GM23338 (cell line): ENCODE measurements around the gene NF1. TPM values are rescaled to one million over a fixed set of nuclear protein-coding genes. Genes with fewer than 3 reads are reported as not detected.

Source experiments
- ATAC-seq: fragments of 200-7000 bp; cut with Tn5 transposase; 3 replicates; pipeline ENCODE4 v1.9.1; 2020
- DNase-seq: peaks from one replicate; pipeline ENCODE4 v3.0.0-alpha.2; 2015; ENCODE audit warnings: low spot score
- H2AFZ ChIP-seq: fragments of 200-600 bp; sonication (generic); 2 replicates; pipeline ENCODE4 v1.8.0; 2016; ENCODE audit warnings: antibody characterized with exemption, mild to moderate bottlenecking, moderate library complexity
- H3F3A ChIP-seq: fragments of 200-600 bp; sonication (generic); replicated peaks from 2 replicates; pipeline ENCODE4 v1.8.0; 2017; ENCODE audit warnings: antibody characterized with exemption, mixed run types, low read depth
- H3K27ac ChIP-seq: fragments of 200-600 bp; sonication (generic); 2 replicates; pipeline ENCODE4 v1.6.1; 2016; ENCODE audit warnings: low read depth
- H3K27me3 ChIP-seq: fragments of 200-600 bp; sonication (generic); 2 replicates; pipeline ENCODE4 v1.8.0; 2016; ENCODE audit warnings: mild to moderate bottlenecking, mixed run types, moderate library complexity; ENCODE audit not compliant: insufficient read depth
- H3K36me3 ChIP-seq: fragments of 200-600 bp; sonication (generic); 2 replicates; pipeline ENCODE4 v1.8.0; 2016; ENCODE audit warnings: mild to moderate bottlenecking; ENCODE audit not compliant: insufficient read depth
- H3K4me1 ChIP-seq: fragments of 200-600 bp; sonication (generic); 2 replicates; pipeline ENCODE4 v1.8.0; 2016; ENCODE audit warnings: mild to moderate bottlenecking, moderate library complexity; ENCODE audit not compliant: insufficient read depth
- H3K4me2 ChIP-seq: fragments of 200-600 bp; sonication (generic); 2 replicates; pipeline ENCODE4 v1.7.1; 2017; ENCODE audit warnings: mixed run types
- H3K4me3 ChIP-seq: fragments of 200-600 bp; sonication (generic); 2 replicates; pipeline ENCODE4 v1.6.1; 2016; ENCODE audit warnings: mixed run types
- H3K79me2 ChIP-seq: fragments of 200-600 bp; sonication (generic); replicated peaks from 2 replicates; pipeline ENCODE4 v1.8.0; 2017; ENCODE audit warnings: mild to moderate bottlenecking; ENCODE audit not compliant: insufficient read depth
- H3K9me2 ChIP-seq: fragments of 200-600 bp; sonication (generic); 2 replicates; pipeline ENCODE4 v1.8.0; 2017; ENCODE audit not compliant: insufficient read depth
- H4K20me1 ChIP-seq: fragments of 200-600 bp; sonication (generic); replicated peaks from 2 replicates; pipeline ENCODE4 v1.8.0; 2017; ENCODE audit warnings: mild to moderate bottlenecking; ENCODE audit not compliant: insufficient read depth
- H3K27ac Mint-ChIP-seq: 2 replicates; pipeline ENCODE4 v1.8.0; 2020; ENCODE audit warnings: inconsistent platforms, mild to moderate bottlenecking, moderate library complexity, mixed read lengths
- H3K27me3 Mint-ChIP-seq: 3 replicates; pipeline ENCODE4 v1.8.0; 2022; ENCODE audit warnings: low read depth, mild to moderate bottlenecking, moderate library complexity, mixed read lengths, inconsistent platforms; ENCODE audit not compliant: insufficient read depth, poor library complexity
- H3K36me3 Mint-ChIP-seq: 3 replicates; pipeline ENCODE4 v1.8.0; 2021; ENCODE audit warnings: low read depth, mild to moderate bottlenecking, inconsistent platforms, moderate library complexity, mixed read lengths
- H3K4me1 Mint-ChIP-seq: 3 replicates; pipeline ENCODE4 v1.8.0; 2020; ENCODE audit warnings: mild to moderate bottlenecking, inconsistent platforms, mixed read lengths
- H3K4me3 Mint-ChIP-seq: 3 replicates; pipeline ENCODE4 v1.8.0; 2021; ENCODE audit warnings: moderate library complexity, mild to moderate bottlenecking, inconsistent platforms, mixed read lengths
- H3K9me3 Mint-ChIP-seq: 3 replicates; pipeline ENCODE4 v1.8.0; 2020; ENCODE audit warnings: moderate library complexity, mild to moderate bottlenecking, inconsistent platforms, mixed read lengths
- CTCF ChIP-seq, 2 experiments: fragments of 200-600 bp in 1 of 2; sonication (generic) in 1 of 2; conservative IDR thresholded peaks; 2 replicates each; pipeline versions ENCODE4 v1.5.1 to v1.6.1; 2016 to 2017; ENCODE audit warnings: antibody characterized with exemption in 2 of 2, low read depth in 2 of 2, mild to moderate bottlenecking in 2 of 2, moderate library complexity in 1 of 2
- ETS1 ChIP-seq: IDR thresholded peaks from 2 replicates; pipeline ENCODE4 v1.6.1; 2016; ENCODE audit warnings: antibody characterized with exemption
- EZH2 ChIP-seq: fragments of 200-600 bp; sonication (generic); IDR thresholded peaks from one replicate; pipeline ENCODE4 v1.8.0; 2017; ENCODE audit warnings: antibody characterized with exemption, mild to moderate bottlenecking, low read depth; ENCODE audit not compliant: unreplicated experiment
- NANOG ChIP-seq: IDR thresholded peaks from 2 replicates; pipeline ENCODE4 v1.6.1; 2016; ENCODE audit warnings: antibody characterized with exemption, borderline replicate concordance
- POLR2AphosphoS5 ChIP-seq: IDR thresholded peaks from 2 replicates; pipeline ENCODE4 v1.6.1; 2016; ENCODE audit warnings: antibody characterized with exemption, low read depth
- ZNF114 ChIP-seq: fragments of 250-450 bp; sonication (Bioruptor Pico); IDR thresholded peaks from 2 replicates; pipeline ENCODE4 v1.5.0; 2020; ENCODE audit warnings: mild to moderate bottlenecking, moderate library complexity
- ZNF331 ChIP-seq: fragments of 250-450 bp; sonication (Bioruptor Pico); IDR thresholded peaks from 2 replicates; pipeline ENCODE4 v1.5.0; 2020; ENCODE audit warnings: low read depth, mild to moderate bottlenecking, moderate library complexity
- ZNF462 ChIP-seq: fragments of 250-450 bp; sonication (Bioruptor Pico); IDR thresholded peaks from 2 replicates; pipeline ENCODE4 v1.5.0; 2020; ENCODE audit warnings: mild to moderate bottlenecking, moderate library complexity
- polyA plus RNA-seq: library from polyadenylated mRNA; unstranded; fragments of >200 nt; fragmentation: Nextera tagmentation; extraction: Ambion mirVana; gene quantifications from 2 replicates; pipeline ENCODE4 v1.2.1, GENCODE V29; 2016
- total RNA-seq: library from RNA; depleted of rRNA; stranded (reverse); fragments of >200 nt; shearing (Covaris generic); gene quantifications from 2 replicates; pipeline ENCODE4 v1.2.3, GENCODE V29; 2014

NF1 gene
- total and polyA plus RNA-seq, 2 experiments from 2014 or later: 16.3 to 49.7 TPM

GRCh38 chr17:31296142-31296541, 201.4 kb downstream of the NF1 start:
- ATAC-seq (no peak), DNase-seq (no peak)
- Histone ChIP-seq H3K4me3 (no peak overlapping the region), H3K27ac (no peak overlapping the region), H4K20me1 (no peaks in the 10 kb centered on the region), H3K9me2 (no peaks in the 10 kb centered on the region), H3K36me3 (no peaks in the 10 kb centered on the region), H3F3A (no peaks in the 10 kb centered on the region), H3K27me3 (no peaks in the 10 kb centered on the region), H2AFZ (no peak overlapping the region), H3K79me2 (no peaks in the 10 kb centered on the region), H3K4me1 (peaks cover 10% of the 10 kb centered on the region; the same call in 1 of the 2 replicates), H3K4me2 (no peak overlapping the region)
- Mint-ChIP-seq H3K27me3 (peaks cover 2% of the 10 kb centered on the region), H3K27ac (no peak overlapping the region), H3K9me3 (no peaks in the 10 kb centered on the region), H3K4me3 (no peak overlapping the region), H3K4me1 (peaks cover 15% of the 10 kb centered on the region), H3K36me3 (no peaks in the 10 kb centered on the region)
- TF ChIP-seq NANOG: no peak
- no peak for TF ChIP-seq POLR2AphosphoS5
- TF ChIP-seq ETS1: no peak
- no peak for TF ChIP-seq ZNF114 (CRISPR knock-in tag)
- TF ChIP-seq CTCF (conservative IDR thresholded peaks at IDR 0.05; ENCODE audit: low read depth in 2 of 2): no peak
- no peak for TF ChIP-seq ZNF462 (CRISPR knock-in tag)
- TF ChIP-seq ZNF331 (CRISPR knock-in tag): no peak
- TF ChIP-seq EZH2: no peak
